Naive thymus-derived CD4-positive, alpha-beta T cell (primary cell): ENCODE data around the gene SIRPB2. TPM values are rescaled to one million over a fixed set of nuclear protein-coding genes. Genes with fewer than 3 reads are reported as not detected.

Experiments used
- ATAC-seq: fragments of 150-1000 bp; cut with Tn5 transposase; 2 replicates; pipeline ENCODE4 v1.10.0; 2021; ENCODE audit warnings: mild to moderate bottlenecking, moderate library complexity
- CTCF ChIA-PET: fragments of 350-600 bp; sonication (Branson Sonifier 250); formaldehyde crosslinking; loops from one replicate; lab custom pipeline; 2021; ENCODE audit warnings: antibody characterized with exemption; lab: Charles Lee
- POLR2A ChIA-PET: fragments of 350-600 bp; sonication (Branson Sonifier 250); formaldehyde crosslinking; loops from one replicate; lab custom pipeline; 2021; ENCODE audit warnings: antibody characterized with exemption, inconsistent platforms; lab: Charles Lee
- DNase-seq, 9 donors: peaks; one replicate each; pipeline versions ENCODE4 v3.0.0 to v3.0.0-alpha.2; 2020 to 2022; ENCODE audit warnings: mixed read lengths in 1 of 9
- H3K27ac ChIP-seq: one replicate; pipeline ENCODE4 v1.7.0; 2013; ENCODE audit warnings: mild to moderate bottlenecking, low read depth, low read length, moderate library complexity
- H3K27me3 ChIP-seq, 2 donors: one replicate each; pipeline ENCODE4 v1.7.0; 2013; ENCODE audit warnings: low read length in 2 of 2, mild to moderate bottlenecking in 2 of 2, moderate library complexity in 2 of 2; ENCODE audit not compliant: control insufficient read depth in 2 of 2, insufficient read depth in 2 of 2
- H3K36me3 ChIP-seq, 3 experiments: 1 replicate in 2 of 3; 2 replicates in 1 of 3; pipeline ENCODE4 v1.7.0; 2013; ENCODE audit warnings: low read length in 3 of 3, mild to moderate bottlenecking in 3 of 3, moderate library complexity in 1 of 3; ENCODE audit not compliant: insufficient read depth in 3 of 3, control insufficient read depth in 2 of 3
- H3K4me1 ChIP-seq, 2 donors: one replicate each; pipeline ENCODE4 v1.7.0; 2013; ENCODE audit warnings: low read length in 2 of 2, mild to moderate bottlenecking in 2 of 2, moderate library complexity in 1 of 2; ENCODE audit not compliant: control insufficient read depth in 2 of 2, insufficient read depth in 2 of 2
- H3K4me3 ChIP-seq: 2 replicates; pipeline ENCODE4 v1.7.0; 2013; ENCODE audit warnings: mild to moderate bottlenecking, low read length
- H3K9me3 ChIP-seq, 3 experiments: 1 replicate in 2 of 3; 2 replicates in 1 of 3; pipeline ENCODE4 v1.7.0; 2013; ENCODE audit warnings: low read length in 3 of 3; ENCODE audit not compliant: control insufficient read depth in 2 of 3
- H3K27ac Mint-ChIP-seq, 9 donors: one replicate each; pipeline ENCODE4 v1.8.0; 2020 to 2022; ENCODE audit warnings: mixed read lengths in 9 of 9, mild to moderate bottlenecking in 8 of 9, moderate library complexity in 5 of 9, inconsistent platforms in 2 of 9
- H3K27me3 Mint-ChIP-seq, 5 donors: one replicate each; pipeline ENCODE4 v1.8.0; 2021 to 2022; ENCODE audit warnings: mixed read lengths in 5 of 5, mild to moderate bottlenecking in 1 of 5
- H3K36me3 Mint-ChIP-seq, 5 donors: one replicate each; pipeline ENCODE4 v1.8.0; 2020 to 2022; ENCODE audit warnings: mixed read lengths in 5 of 5, mild to moderate bottlenecking in 3 of 5, inconsistent platforms in 1 of 5
- H3K4me1 Mint-ChIP-seq, 7 donors: one replicate each; pipeline ENCODE4 v1.8.0; 2020 to 2022; ENCODE audit warnings: mixed read lengths in 7 of 7, mild to moderate bottlenecking in 3 of 7, inconsistent platforms in 1 of 7
- H3K4me3 Mint-ChIP-seq, 10 donors: one replicate each; pipeline ENCODE4 v1.8.0; 2020 to 2022; ENCODE audit warnings: mild to moderate bottlenecking in 10 of 10, mixed read lengths in 10 of 10, moderate library complexity in 6 of 10, inconsistent platforms in 2 of 10
- H3K9me3 Mint-ChIP-seq, 11 donors: one replicate each; pipeline ENCODE4 v1.8.0; 2020 to 2022; ENCODE audit warnings: mixed read lengths in 11 of 11, mild to moderate bottlenecking in 4 of 11, inconsistent platforms in 1 of 11, moderate library complexity in 1 of 11
- intact Hi-C, 2 donors: fragments of 100-400 bp; cut with micrococcal nuclease; formaldehyde crosslinking; loops; one replicate each; pipeline ENCODE4 v1.15.1; 2023
- polyA plus RNA-seq, 2 donors: library from polyadenylated mRNA; unstranded; fragments of 300-500 nt; fragmentation: Illumina TruSeq; gene quantifications; one replicate each; pipeline ENCODE4 v1.2.3, GENCODE V29; 2021
- total RNA-seq, 6 experiments: library from RNA in 5 of 6; stranded (reverse) in 5 of 6; gene quantifications; 1 replicate in 5 of 6; 2 replicates in 1 of 6; pipeline ENCODE4 v1.2.3 and lab custom pipeline; 2021 to 2026

SIRPB2 gene
- total and polyA plus RNA-seq, 7 experiments from 2014 or later: 0.07 to 29.0 (median 0.38) TPM; not detected in 2

DNA sequence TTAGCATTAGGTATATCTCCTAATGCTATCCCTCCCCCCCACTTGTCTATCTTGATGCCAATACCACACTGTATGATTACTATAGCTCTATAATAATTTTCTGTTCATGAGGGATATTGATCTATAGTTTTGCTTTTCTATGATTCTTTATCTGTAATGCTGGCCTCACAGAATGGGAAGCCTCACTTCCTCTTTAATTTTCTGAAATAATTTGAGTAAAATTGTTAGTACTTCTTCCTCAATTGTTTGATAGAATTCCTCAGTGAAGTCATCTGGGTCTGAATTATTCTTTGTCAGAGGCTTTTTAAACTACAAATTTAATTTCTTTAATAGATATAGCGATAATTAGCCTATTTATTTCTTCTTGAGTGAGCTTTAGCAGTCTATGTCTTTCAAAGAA is 35.1 kb upstream of the SIRPB2 start:
- ATAC-seq: no peak

DNA sequence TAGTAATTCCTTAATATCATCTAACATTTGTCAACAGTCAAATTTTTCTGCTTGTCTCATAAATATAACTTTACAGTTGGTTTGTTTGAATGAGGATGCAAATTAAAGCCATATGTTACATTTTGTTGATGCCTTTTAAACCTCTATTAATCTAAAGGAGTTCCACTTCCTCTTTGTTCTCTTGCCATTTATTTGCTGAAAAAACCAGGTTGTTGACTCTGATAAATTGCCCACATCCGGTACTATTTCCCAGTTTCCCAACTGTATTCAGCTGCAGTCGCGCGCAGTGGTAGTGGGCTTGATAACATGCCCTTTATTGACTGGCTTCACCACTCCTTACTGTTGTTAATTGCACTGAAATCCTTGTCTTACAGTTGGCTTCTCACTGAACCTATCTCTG is 32.8 kb upstream of the SIRPB2 start:
- Mint-ChIP-seq H3K4me3 (no peak overlapping the region), H3K27ac (no peak overlapping the region), H3K27me3 (peaks cover 0 to 30% (median 0%) of the 10 kb centered on the region in 5 donors), H3K9me3 (peaks cover 0 to 8% (median 0%) of the 10 kb centered on the region in 11 donors), H3K4me1 (peaks cover 0 to 4% (median 4%) of the 10 kb centered on the region in 7 donors), H3K36me3 (no peaks in the 10 kb centered on the region)
- Histone ChIP-seq H3K9me3 (no peaks in the 10 kb centered on the region), H3K27ac (no peak overlapping the region), H3K4me1 (no peaks in the 10 kb centered on the region), H3K36me3 (no peaks in the 10 kb centered on the region), H3K4me3 (no peak overlapping the region), H3K27me3 (no peaks in the 10 kb centered on the region)
- DNase-seq (no peak), ATAC-seq (no peak)
- ChIA-PET POLR2A (no interaction called here), CTCF (no interaction called here)
- intact Hi-C loops: no loop called here

More for the DNA sequence above, 35.1 kb upstream of the SIRPB2 start:
- POLR2A ChIA-PET: no interaction called here
- Mint-ChIP-seq H3K36me3 (no peaks in the 10 kb centered on the region), H3K27me3 (peaks cover 0 to 15% (median 0%) of the 10 kb centered on the region in 5 donors), H3K4me1 (peaks cover 0 to 5% (median 4%) of the 10 kb centered on the region in 7 donors), H3K27ac (no peak overlapping the region), H3K9me3 (peaks cover 0 to 8% (median 0%) of the 10 kb centered on the region in 11 donors), H3K4me3 (no peak overlapping the region)
- H3K27me3 ChIP-seq: no peaks in the 10 kb centered on the region
- H3K4me1 ChIP-seq: no peaks in the 10 kb centered on the region
- H3K9me3 ChIP-seq: no peaks in the 10 kb centered on the region
- no peak overlapping the region for H3K27ac ChIP-seq
- no peaks in the 10 kb centered on the region for H3K36me3 ChIP-seq
- no peak overlapping the region for H3K4me3 ChIP-seq
- DNase-seq: no peak
- intact Hi-C loops: no loop called here
- CTCF ChIA-PET: no interaction called here

DNA sequence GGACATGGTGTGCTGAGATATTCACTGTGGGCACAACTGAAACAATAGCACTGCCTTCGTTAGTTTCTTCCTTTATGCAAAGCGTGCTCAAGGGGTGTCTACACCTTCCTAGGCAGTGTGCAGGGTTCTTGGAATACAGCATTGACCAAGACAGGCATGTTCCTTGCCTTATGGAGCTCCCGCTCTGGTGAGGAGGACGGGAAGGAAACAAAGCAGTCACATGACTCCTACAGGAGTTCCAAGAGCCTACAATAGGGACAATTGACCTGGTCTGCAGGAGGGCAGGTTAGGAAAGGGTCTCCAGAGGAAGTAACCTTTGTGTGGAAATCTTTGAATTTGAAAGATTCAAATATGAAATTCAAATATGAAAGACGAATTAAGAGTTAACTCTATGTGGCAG is 25.8 kb upstream of the SIRPB2 start:
- Histone ChIP-seq H3K27me3 (no peaks in the 10 kb centered on the region), H3K9me3 (peaks cover 0 to 5% (median 0%) of the 10 kb centered on the region in 3 experiments), H3K4me1 (no peaks in the 10 kb centered on the region), H3K36me3 (no peaks in the 10 kb centered on the region), H3K27ac (no peak overlapping the region), H3K4me3 (no peak overlapping the region)
- H3K4me1 Mint-ChIP-seq: no peaks in the 10 kb centered on the region
- intact Hi-C loops: no loop called here
- CTCF ChIA-PET: interaction anchor here (1.4 kb wide), 1 partner anchor 8 kb away, joined by 3 read pairs; no protein-coding TSS in a partner anchor
- H3K9me3 Mint-ChIP-seq: peaks cover 0 to 7% (median 2%) of the 10 kb centered on the region in 11 donors
- DNase-seq: no peak
- H3K27ac Mint-ChIP-seq: no peak overlapping the region
- ATAC-seq: no peak
- peaks cover 0 to 25% (median 1%) of the 10 kb centered on the region in 5 donors for H3K27me3 Mint-ChIP-seq
- POLR2A ChIA-PET: no interaction called here
- H3K36me3 Mint-ChIP-seq: peaks cover 0 to 3% (median 0%) of the 10 kb centered on the region in 5 donors
- H3K4me3 Mint-ChIP-seq: no peak overlapping the region

DNA sequence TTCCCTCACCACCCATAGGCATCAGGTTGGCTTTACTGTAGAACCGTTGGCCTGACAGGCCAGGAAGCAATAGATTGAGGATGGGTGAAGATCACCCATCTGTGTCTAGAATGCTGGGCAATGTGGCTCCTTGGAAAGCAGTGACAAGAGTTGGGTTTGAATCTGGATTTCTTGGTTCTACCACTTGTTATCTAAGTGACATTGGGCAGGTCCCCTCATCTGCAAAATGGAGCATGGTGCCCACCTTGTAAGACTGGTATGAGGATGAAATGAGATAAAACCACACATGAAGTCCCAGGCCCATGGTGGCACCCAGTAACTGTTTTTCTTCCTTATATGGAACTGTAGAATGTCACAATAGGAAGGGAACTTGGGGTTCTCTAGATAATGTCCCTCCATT is 22.6 kb upstream of the SIRPB2 start:
- Histone ChIP-seq H3K27me3 (no peaks in the 10 kb centered on the region), H3K9me3 (peaks cover 0 to 5% (median 0%) of the 10 kb centered on the region in 3 experiments), H3K36me3 (no peaks in the 10 kb centered on the region), H3K4me3 (no peak overlapping the region), H3K4me1 (no peaks in the 10 kb centered on the region), H3K27ac (no peak overlapping the region)
- no peak for ATAC-seq
- Mint-ChIP-seq H3K9me3 (peaks cover 0 to 12% (median 2%) of the 10 kb centered on the region in 11 donors), H3K27ac (no peak overlapping the region), H3K4me1 (no peaks in the 10 kb centered on the region), H3K36me3 (peaks cover 0 to 3% (median 0%) of the 10 kb centered on the region in 5 donors), H3K4me3 (no peak overlapping the region), H3K27me3 (peaks cover 0 to 18% (median 7%) of the 10 kb centered on the region in 5 donors)
- DNase-seq: no peak
- intact Hi-C loops: no loop called here
- CTCF ChIA-PET: interaction anchor here (1.2 kb wide), 1 partner anchor 220 kb away, joined by 3 read pairs; no protein-coding TSS in a partner anchor
- POLR2A ChIA-PET: interaction anchor here (0.6 kb wide), 1 partner anchor 256 kb away, joined by 4 read pairs; no protein-coding TSS in a partner anchor

DNA sequence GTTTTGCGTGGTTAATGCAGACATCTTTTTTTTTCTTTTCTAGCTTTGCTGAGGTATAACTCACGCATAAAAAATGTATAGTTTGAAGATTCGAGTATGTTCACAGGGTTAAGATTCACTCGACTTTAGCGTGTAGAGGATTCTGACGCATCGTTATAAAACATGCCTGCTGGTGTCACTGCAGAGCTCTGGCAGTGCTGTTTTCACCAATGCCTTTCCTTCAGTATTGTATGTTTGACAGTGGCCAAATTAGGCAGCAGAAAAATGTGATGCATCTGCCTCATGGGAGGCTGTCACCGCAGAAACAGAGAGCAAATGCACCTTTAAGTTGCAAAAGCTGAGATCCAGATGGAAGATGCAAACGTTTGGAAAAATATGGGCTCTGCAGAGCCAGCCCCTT is 18.0 kb upstream of the SIRPB2 start:
- DNase-seq: peak in 7 of 9 donors; percentile 4 to 48 (median 34)
- peak; percentile 81 for ATAC-seq

DNA sequence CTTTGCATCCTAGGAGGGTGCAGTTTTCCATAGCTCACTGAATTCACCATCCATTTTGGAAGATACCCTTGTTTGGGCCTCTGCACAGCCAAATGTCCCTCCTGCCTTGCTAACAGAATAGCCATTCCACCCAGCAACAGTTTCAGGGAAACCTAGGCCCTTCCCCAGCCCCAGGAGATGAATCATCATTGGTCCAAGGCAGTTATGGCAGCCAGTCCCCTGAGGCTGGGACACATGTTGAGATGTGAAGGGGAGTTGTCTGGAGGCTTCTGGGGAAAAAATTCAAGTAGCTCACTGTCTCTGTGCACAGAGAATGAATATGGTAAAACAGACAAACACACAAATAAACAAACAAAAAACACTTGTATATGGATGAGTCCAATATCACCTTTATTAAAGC is 17.4 kb upstream of the SIRPB2 start:
- intact Hi-C loops: no loop called here
- ChIA-PET CTCF (interaction anchor here (0.9 to 5.4 kb wide), 5 partner anchors 9 to 269 kb away, joined by 3 to 40 read pairs (median 4); no protein-coding TSS in a partner anchor), POLR2A (interaction anchor here (1.3 to 1.8 kb wide), 2 partner anchors 223 to 226 kb away, joined by 3 to 6 read pairs; no protein-coding TSS in a partner anchor)
- Mint-ChIP-seq H3K27ac (no peak overlapping the region), H3K27me3 (peaks cover 1 to 42% (median 7%) of the 10 kb centered on the region in 5 donors), H3K9me3 (peaks cover 0 to 9% (median 2%) of the 10 kb centered on the region in 11 donors), H3K36me3 (peaks cover 0 to 3% (median 0%) of the 10 kb centered on the region in 5 donors), H3K4me1 (peaks cover 0 to 4% (median 2%) of the 10 kb centered on the region in 7 donors), H3K4me3 (no peak overlapping the region)
- Histone ChIP-seq H3K36me3 (no peaks in the 10 kb centered on the region), H3K27me3 (no peaks in the 10 kb centered on the region), H3K4me1 (no peaks in the 10 kb centered on the region), H3K9me3 (peaks cover 0 to 5% (median 0%) of the 10 kb centered on the region in 3 experiments), H3K27ac (no peak overlapping the region), H3K4me3 (no peak overlapping the region)
- ATAC-seq (no peak), DNase-seq (no peak)

More for the DNA sequence above, 18.0 kb upstream of the SIRPB2 start:
- no peak overlapping the region for H3K27ac ChIP-seq
- no peak overlapping the region for H3K4me3 Mint-ChIP-seq
- ChIA-PET CTCF (interaction anchor here (0.9 to 5.4 kb wide), 8 partner anchors 8 to 268 kb away, joined by 3 to 40 read pairs (median 4); no protein-coding TSS in a partner anchor), POLR2A (interaction anchor here (1.3 to 1.8 kb wide), 2 partner anchors 222 to 225 kb away, joined by 3 to 6 read pairs; no protein-coding TSS in a partner anchor)
- intact Hi-C loops: loop anchor here (1.0 kb wide), 3 partner anchors 113 to 268 kb away; no protein-coding TSS in a partner anchor
- peaks cover 0 to 42% (median 7%) of the 10 kb centered on the region in 5 donors for H3K27me3 Mint-ChIP-seq
- H3K27me3 ChIP-seq: no peaks in the 10 kb centered on the region
- no peaks in the 10 kb centered on the region for H3K4me1 ChIP-seq
- no peaks in the 10 kb centered on the region for H3K36me3 ChIP-seq
- no peak overlapping the region for H3K27ac Mint-ChIP-seq
- H3K4me3 ChIP-seq: no peak overlapping the region
- peaks cover 0 to 3% (median 0%) of the 10 kb centered on the region in 5 donors for H3K36me3 Mint-ChIP-seq
- no peaks in the 10 kb centered on the region for H3K4me1 Mint-ChIP-seq
- peaks cover 0 to 11% (median 2%) of the 10 kb centered on the region in 11 donors for H3K9me3 Mint-ChIP-seq
- H3K9me3 ChIP-seq: peaks cover 0 to 5% (median 0%) of the 10 kb centered on the region in 3 experiments
